ENCODE measurements around the gene RFNG. TPM values are rescaled to one million over a fixed set of nuclear protein-coding genes. Genes with fewer than 3 reads are reported as not detected.

RFNG gene, protein sequence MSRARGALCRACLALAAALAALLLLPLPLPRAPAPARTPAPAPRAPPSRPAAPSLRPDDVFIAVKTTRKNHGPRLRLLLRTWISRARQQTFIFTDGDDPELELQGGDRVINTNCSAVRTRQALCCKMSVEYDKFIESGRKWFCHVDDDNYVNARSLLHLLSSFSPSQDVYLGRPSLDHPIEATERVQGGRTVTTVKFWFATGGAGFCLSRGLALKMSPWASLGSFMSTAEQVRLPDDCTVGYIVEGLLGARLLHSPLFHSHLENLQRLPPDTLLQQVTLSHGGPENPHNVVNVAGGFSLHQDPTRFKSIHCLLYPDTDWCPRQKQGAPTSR
- total RNA-seq = 19.3 TPM

DNA sequence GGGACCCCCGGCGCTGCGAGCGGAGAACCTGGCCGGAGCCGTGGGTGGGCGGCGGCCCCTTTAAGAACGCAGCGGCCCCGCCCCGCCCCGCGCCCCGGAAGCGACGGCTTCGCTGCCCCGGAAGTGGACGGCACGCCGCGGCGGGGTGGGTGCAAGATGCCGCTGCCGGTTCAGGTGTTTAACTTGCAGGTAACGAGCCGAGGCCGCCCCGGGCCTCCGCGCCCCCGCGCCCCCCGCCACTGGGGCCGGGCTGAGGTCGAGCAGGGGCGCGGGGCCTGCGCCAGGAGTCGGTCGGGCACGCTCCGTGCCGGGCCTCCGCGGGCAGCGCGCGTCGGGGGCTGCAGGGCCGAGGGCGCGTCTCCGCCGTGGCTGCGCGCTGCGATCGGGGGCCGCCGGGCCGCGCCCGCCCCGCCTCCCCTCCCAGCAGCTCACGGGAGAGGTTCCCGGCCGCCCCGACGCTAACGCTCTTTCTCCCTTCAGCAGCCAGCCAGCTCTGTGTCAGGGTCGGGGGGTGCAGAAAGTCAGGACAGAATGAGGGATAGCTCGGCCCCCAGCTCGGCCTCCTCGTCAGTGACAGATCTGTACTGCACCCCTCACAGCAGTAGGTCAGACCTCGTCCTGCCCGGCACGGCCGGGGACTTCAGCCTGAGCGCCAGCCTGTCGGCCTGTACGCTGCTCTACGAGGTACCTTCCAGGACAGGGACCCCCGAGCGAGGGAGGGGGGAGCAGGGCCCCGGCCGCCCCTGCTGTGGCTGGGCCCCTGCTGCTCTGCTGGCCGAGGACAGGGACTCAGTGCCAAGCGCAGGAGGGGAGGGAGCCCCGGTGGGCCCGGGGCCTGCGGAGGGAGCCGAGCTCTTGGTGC lies at the start of gene RFNG, which contains the start of gene GPS1:
RFNG (minus strand) TSS at position 36 of the 862 bp plus-strand sequence. CDS start 45 bp downstream, outside the sequence.
GPS1 (plus strand) TSS at position 123 of the 862 bp plus-strand sequence; CDS start at position 157, 34 bp downstream.
- no peak for DNase-seq

DNA sequence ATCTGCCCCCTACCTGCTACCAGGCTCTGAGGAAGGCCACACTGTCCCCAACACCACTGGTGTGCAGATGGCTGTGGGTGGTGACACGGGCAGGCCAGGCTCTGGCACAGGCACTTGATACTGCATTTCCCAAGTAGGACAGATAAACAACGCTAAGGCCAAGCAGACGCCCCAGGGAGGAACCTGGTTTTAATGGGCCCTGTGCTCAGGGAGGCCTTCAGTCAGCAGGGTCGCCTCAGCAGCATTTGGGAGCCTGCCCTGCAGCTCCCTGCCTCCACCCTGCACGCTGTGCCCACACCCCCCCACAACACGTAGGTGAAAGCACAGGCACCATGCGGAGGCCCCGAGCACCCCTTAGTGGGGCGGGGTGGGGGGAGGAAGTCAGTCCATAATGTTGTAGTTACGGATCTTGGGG lies 49.7 kb upstream of the RFNG start:
- DNase-seq = no peak

DNA sequence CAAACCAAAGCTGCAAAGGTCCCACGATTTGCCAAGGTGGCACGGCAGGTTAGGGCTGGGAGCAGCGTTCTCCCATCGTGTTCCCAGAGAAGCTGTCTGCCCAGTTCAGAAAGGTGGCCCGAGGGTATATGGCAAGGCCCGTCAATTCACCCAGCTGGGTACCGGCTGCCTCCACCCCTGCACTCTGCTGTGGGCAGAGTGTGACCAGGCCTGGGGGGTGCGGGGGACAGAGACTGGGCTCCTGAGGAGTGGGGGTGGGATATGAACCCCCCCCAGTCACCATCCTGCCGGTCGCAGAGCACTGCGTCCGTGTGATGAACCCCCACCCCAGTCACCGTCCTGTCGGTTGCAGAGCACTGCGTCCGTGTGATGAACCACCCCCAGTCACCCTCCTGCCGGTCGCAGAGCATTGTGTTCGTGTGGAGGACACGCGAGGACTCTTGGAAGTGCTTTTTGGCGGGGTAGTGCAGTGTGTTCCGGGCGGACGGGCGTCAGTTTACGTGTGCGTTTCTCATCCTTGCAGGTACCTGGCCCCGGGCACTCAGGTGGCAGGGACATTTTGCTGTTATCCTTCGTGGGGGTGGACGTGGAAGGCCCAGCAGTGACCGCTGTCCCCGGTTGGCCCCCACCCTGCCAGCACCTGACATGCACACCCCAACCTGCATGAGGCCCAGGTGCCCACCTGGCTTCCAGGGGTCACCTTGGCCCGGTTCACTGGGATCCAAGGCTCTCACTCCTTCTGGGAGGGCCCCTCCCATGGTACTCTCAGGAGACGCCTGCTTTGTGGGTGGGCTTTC lies 49.1 kb upstream of the RFNG start:
- DNase-seq = no peak

DNA sequence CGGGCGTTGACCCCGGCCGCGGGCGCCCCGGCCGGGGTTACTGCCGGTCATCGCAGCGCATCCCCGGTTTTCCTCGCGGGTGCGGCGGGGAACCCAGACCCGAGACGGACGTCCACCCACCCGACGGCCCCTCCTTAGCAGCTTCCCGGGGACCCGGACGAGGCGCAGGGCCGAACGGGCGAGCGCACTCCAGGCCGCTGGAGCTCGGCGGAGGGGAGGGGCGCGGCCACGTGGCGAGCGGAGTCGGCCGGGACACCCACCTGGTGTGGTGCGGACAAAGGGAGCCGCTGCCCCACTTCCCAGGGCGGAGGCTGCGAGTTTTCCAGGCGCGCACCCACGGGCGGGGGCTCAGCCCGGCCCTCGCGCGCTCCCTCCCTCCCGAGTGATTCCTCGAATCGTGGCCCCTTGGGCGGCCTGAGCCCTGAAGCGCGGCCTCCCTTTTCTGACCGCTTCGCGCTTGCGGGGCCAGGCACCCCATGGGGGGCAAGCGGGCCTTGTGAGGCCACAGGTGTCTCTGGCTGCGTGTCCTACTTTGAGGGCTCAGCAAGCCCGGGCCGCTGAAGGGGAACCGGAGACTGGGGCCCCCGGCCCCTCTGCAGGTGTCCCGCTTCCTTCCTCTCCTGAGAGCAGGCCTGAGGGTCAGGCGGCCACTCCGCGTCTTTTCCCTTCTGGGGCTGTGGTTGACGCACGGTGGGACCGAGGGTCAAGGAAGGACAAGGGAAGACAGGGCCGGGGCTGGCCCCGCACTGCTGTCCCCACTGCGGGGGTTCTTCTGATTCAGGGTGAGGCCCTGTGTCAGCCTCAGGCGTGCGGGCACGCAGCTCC lies 47.5 kb upstream of the RFNG start:
- DNase-seq = no peak

DNA sequence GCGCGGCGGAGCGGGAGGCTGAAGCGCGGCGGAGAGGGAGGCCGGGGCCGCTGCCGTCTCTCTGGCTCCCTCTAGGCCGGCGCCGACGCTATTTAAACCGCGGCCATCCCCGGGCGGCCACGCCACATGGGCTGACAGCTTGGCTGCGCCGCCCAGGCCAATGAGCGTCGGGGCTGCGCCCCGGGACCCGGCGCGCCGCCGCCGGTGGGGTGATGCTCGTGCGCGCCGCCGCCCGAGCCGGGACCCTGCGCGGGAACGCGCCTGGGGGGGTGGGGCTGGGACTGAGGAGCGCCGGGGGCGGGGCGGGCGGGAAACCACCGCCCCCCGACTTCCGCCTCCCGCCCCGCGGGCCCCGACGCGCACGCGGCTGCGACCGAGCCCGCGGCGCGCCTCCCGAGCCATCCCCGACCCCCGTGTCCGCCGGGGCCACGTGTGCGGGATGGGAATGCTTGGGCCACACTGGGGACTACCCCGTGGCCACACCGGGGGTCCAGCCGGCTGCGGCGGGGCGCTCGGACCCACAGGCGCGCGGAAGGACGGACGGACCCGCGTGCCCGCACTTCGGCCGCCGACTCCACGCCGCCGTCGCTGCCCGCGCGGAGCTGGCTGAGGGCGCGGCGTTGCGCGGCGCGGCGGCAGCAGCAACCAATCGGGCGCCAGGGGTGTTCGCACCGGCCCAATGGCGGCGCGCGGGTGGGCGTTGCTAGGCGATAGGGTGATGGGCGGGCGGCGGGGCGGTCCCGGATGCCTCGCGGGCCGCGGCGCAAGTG lies 46.7 kb upstream of the RFNG start, which contains the start of gene FASN:
FASN (minus strand) TSS at position 68 of the 770 bp plus-strand sequence. CDS start 1,791 bp downstream, outside the sequence.
- DNase-seq = peak; percentile 95

DNA sequence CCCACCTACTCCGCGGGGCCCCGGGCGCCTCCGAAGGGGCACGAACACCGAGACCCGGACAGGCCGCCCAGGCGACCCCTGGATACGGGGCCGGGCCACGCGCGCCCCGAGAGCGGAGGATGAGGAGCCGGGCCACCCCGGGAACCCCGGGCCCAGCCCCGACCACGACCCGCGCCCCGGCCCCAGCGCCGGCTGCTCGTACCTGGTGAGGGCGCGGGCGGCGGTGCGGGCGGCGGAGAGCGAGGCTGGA lies 46.2 kb upstream of the RFNG start:
- DNase-seq = no peak

DNA sequence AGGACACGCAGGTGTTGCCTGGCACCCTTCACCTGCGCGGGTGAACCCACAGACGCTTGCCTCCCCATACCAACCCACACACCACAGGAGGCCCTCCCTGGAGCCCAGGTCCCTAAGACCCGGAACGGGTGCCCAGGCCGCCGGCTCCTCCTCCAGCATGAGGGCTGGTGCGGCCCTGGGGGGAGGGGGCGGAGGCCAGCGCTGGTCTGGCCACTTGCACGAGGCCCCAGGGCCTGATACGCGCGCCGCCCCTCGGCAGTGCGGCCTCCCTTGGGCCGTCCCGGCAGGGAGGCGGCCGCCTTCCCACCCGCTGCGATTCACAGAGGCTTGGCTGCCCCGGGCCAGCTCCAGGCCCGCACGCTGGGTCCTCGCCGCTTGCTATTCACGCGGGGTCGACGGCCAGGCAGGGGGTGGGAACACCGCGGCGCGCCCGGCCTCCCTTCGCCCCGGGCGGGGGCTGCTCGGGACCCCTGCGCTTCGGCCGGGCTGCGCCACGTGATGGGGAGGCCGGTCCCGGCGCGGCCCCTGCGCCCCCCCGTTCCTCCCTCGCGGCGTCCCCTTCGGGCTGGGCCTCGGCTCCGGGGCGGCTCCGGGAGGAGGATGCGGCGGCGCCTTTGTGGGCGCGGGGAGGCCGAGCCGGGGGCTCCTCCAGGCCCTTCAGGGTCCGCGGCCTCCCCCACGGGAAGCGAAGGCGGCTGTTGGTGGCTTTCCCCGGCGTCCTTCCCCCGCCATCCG lies 45.7 kb upstream of the RFNG start:
- DNase-seq = no peak

DNA sequence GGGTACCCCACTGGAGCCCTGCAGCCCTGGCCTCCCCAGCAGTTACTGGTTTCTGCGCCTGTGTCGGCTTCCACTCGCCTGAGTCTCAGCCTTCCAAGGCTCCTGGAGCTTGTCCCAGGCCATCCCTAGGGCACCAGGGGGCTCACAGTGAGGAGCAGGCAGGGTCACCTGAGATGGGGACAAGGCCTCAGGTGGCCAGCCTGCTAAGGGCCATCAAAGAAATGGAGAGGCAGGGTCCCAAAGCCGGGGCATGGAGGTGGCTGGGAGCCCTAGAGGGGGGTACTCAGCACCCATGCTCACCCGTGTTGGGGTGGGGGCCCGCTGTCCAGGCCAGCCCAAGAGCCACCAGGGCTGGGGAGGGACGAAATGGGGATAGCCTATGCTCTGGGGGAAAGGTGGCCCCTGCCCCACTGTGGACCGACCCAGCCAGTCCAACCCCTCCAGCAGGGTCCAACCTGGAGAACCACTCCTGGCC lies 45.1 kb upstream of the RFNG start:
- no peak for DNase-seq

DNA sequence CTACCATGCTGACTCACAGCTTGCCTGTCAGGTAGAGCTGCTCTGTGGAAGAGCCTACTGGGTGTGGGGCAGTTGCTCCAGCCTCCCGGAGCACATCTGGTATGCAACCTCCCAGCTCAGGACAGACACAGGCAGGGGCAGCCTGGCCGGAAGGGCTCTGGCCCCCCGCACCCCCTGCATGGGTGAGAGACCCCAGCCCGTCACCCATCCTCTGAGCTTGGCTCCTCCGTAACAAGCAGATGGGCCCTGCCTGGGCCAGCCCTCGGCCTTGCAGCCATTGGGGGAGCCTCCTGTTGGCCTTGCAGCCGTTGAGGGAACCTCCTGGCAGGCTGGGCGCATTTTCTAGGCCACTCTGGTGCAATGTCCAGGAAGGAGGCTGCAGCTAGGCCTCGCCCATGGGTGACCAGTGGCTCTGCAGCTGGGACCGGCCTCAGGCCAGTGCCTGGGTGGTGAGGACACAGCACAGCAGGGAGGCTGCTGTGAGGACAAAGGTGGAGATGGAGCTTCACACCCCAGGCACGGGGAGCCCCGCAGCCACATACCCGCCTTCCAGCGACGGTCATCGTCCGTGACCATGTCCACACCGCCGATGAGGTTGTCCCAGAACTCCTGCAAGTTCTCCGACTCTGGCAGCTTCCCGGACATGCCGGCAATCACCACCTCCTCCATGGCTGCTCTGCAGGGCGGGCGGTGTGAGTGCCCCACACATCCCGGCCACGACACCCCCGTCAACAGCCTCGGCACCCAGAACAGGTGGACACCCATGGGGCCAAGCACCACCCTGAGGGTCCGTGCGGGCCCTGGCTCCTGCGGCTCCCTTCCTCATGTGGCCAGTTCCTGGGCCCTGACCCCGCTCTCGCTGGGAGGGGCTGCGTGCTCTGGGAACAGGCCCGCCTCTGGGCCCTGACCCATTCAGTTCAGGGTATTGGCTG lies 44.4 kb upstream of the RFNG start:
- no peak for DNase-seq

DNA sequence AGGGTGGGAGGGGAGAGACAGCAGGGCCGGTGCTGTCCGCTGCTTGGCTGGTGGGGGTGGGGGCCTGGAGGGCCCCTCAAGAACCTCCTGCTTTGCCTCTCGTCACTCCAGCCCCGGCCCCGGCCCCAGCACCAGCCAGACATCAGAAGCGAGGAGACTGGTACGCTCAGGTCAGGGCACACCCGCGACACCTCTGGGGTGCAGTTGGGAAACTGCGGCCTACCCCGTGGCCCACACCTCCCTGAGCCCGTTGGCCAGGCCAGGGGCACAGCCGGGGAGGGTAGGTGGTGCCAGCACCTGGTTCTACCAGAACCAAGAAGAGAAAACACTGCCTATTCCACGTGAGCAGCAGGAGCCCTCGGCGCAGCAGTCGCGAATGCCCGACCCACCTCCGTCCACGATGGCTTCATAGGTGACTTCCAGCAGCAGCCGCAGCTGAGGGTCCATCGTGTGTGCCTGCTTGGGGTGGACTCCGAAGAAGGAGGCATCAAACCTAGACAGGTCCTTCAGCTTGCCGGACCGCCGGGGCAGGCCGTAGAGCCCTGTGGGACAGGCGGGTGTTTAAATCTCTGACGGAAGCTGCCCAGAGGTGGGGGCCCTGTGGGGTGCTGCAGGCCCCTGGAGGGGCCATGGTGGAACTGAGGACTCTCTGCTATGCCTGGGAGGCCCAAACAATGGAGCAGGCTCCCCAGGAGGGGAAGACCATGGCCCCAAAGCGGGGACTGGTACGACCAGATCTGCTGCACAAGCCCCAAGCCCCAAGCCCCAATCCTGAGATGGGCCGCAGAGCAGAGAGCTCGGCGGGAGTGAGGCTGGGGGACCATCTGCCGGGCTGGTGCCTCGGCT lies 43.5 kb upstream of the RFNG start:
- DNase-seq = no peak

DNA sequence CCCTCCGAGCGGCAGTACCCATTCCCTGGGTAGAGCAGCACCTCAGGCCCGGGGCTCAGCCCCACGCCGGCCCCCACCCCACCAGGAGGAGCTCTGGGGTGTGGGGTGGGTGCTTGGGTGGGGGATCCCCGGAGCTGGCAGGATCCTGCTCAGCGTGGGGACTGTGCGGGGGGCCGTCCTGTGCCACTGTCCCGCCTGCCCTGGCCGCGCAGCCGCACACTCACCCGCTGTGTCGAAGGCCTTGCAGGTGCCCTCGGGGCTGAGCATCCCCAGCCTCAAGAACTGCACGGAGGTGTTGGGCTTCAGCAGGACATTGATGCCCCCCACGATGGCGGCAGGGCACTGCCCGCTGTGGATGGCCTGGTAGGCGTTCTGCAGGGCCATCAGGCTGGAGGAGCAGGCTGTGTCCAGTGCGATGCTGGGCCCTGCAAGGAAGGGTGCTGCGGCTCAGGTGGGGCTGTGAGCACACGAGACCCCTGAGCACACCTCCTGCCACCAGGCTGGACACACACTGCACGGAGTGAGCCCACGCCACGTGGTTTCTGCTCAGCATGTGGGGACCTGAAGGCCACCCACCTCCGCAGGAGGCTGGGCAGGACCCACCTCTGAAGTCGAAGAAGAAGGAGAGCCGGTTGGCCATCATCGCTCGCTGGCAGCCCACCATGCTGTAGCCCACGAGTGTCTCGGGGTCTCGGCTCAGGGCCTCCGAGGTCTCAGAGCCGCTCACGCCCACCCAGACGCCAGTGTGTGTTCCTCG lies 41.6 kb upstream of the RFNG start:
- no peak for DNase-seq

DNA sequence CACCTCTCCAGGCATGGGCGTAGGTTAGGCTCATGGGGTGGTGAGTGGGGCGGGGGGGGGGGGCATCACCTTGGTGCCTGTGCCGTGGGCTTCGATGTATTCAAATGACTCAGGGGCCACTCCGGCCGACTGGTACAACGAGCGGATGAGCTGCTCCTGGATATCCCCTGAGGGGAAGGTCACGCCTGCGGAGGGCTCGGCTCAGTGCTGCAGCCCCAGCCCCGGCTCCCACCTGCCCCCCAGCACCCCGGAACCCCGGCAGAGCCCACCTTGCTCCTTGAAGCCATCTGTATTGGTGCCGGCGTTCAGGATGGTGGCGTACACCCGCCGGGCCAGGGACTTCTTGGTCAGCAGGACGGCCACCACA lies 41.0 kb upstream of the RFNG start:
- no peak for DNase-seq

DNA sequence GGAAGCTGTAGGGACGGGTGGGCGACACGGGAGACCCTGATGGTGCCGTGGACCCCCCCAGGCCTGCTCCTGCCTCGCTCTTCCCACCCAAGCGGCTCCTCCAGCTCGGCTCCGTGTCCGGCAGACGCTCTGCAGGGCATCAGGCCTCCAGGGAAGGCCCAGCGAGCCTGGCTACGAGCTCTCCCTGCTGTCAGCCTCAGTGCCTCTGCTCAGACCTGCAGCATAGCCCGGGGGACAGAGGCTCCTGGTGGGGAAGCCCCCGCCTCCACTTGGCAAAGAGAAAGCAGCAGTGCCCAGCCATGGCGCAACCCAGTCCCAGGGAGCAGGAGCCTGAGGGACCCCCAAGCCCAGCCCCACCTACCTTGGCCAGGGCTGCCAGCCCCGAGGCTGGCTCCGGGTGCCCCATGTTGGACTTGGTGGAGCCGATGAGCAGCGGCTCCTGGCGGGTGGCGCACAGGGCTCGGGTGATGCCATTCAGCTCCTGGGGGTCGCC lies 40.5 kb upstream of the RFNG start:
- no peak for DNase-seq

DNA sequence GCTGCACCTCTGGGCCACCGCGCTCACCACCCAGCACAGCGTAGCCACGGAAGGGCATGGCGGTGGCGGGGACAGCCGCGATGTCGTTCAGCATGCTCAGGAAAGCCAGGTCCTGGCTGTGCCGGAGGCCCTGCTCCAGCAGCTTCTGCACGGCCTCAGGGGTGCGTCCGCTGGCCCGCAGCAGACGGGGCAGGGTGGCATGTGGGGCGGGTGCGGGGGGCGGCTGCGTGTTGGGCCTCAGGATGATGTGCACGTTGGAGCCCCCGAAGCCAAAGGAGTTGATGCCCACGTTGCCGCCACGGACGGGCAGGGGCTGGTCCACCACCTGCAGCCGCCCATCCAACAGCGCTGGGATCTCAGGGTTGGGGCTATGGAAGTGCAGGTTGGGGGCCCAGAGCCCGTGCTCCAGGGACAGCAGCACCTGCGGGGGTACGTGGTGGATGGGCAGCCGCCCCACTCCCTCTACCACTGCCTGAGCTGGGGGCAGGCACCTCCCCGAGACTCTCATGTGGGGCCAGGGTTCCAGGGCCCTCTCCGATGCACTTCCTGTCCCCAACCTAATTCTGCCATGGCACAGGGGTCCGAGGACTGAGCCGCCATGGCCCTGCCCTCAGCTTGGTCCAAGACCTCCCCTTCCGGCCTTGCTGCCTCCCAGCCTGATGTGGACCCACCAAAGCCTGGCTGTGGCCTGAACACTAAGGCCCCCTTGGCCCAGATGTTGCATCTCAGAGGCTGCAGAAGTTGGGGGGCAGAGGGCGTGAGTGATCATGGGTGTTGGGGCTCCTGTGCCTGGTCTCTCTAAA lies 39.9 kb upstream of the RFNG start:
- no peak for DNase-seq

DNA sequence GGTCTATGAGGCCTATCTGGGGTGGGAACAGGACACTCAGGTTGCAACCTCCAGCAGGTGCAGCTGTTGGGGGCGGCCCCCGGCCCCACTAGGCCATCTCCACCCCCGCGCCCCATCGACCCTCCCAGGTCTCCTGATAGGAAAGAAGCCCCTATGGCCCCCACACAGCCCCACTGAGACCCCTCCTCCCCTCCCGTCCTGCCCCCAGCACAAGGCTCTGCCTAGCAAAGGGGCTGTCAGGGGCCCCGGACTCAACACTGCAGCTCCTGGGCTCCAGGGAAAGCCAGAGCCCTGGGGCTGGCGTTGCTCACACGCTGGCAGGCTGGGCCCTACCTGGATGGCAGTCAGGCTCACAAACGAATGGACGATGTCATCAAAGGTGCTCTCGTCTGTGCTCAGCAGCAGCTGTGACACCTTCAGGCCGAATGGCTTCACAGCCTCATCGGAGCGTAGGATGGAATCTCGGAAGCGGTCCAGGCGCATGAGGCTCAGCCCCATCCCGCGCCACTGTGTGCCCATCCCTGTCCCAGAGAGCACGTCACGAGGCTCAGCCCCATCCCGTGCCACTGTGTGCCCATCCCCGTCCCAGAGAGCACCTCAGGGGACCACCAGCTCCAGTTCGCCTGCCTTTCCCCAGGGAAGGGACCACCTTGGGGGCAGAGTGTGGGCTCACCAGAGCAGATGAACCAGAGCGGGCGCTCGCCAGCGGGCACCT lies 39.1 kb upstream of the RFNG start:
- DNase-seq = no peak
